Endothelial cell of umbilical vein (primary cell): Measurements from ENCODE around the gene ETNK2. TPM values are rescaled to one million over a fixed set of nuclear protein-coding genes. Genes with fewer than 3 reads are reported as not detected.

ENCODE experiments used
- BruUV-seq: library from RNA; stranded (reverse); fragments of 400-500 nt; replicated peaks from 2 replicates; lab custom pipeline; 2021; lab: Mats Ljungman, UMichigan
- CTCF ChIA-PET: fragments of 300-600, 350-600 bp; sonication (Branson Sonifier 250); formaldehyde crosslinking; loops from one replicate; lab custom pipeline; 2021; ENCODE audit warnings: antibody characterized with exemption, inconsistent platforms; lab: Charles Lee
- POLR2A ChIA-PET: fragments of 300-600, 350-600 bp; sonication (Branson Sonifier 250); formaldehyde crosslinking; loops from one replicate; lab custom pipeline; 2021; ENCODE audit warnings: antibody characterized with exemption, inconsistent platforms; lab: Charles Lee
- DNase-seq: peaks from one replicate; pipeline ENCODE4 v3.0.0-alpha.2; 2011; ENCODE audit warnings: low read depth, low spot score
- FAIRE-seq: peaks from 2 replicates; lab custom pipeline; 2011; peaks lifted over from hg19 to GRCh38; lab: Jason Lieb, UNC
- H2AFZ ChIP-seq: 2 replicates; pipeline ENCODE4 v1.6.0; 2012; ENCODE audit warnings: low read depth, low read length, control low read depth, inconsistent platforms
- H3K27ac ChIP-seq: 2 replicates; pipeline ENCODE4 v1.5.1; 2011; ENCODE audit warnings: low read depth, mild to moderate bottlenecking, control low read depth, low read length, moderate library complexity; ENCODE audit not compliant: insufficient read depth
- H3K27me3 ChIP-seq, 2 experiments: 2 replicates each; pipeline versions ENCODE4 v1.6.0 to v1.6.1; 2011; ENCODE audit warnings: low read length in 2 of 2, mixed read lengths in 1 of 2; ENCODE audit not compliant: control insufficient read depth in 2 of 2, insufficient read depth in 2 of 2
- H3K36me3 ChIP-seq, 2 experiments: 2 replicates in 1 of 2; 3 replicates in 1 of 2; pipeline ENCODE4 v1.5.1; 2011; ENCODE audit warnings: low read length in 2 of 2, mild to moderate bottlenecking in 1 of 2, moderate library complexity in 1 of 2; ENCODE audit not compliant: control insufficient read depth in 2 of 2, insufficient read depth in 2 of 2; ENCODE audit errors: extremely low read depth in 1 of 2
- H3K4me1 ChIP-seq: 3 replicates; pipeline ENCODE4 v1.5.1; 2011; ENCODE audit warnings: mild to moderate bottlenecking, low read length; ENCODE audit not compliant: control insufficient read depth, insufficient read depth; ENCODE audit errors: extremely low read depth
- H3K4me2 ChIP-seq: 2 replicates; pipeline ENCODE4 v1.6.1; 2011; ENCODE audit warnings: low read length, control low read depth, mixed read lengths; ENCODE audit not compliant: insufficient read depth
- H3K4me3 ChIP-seq, 3 experiments: fragments of 200-600 bp in 1 of 3; sonication (generic), shearing (Covaris generic) in 1 of 3; replicated peaks in 1 of 3; 2 replicates each; pipeline ENCODE4 v1.5.1; 2011 to 2016; ENCODE audit warnings: control low read depth in 3 of 3, low read length in 3 of 3, mild to moderate bottlenecking in 2 of 3, inconsistent platforms in 1 of 3, low read depth in 1 of 3, moderate library complexity in 1 of 3; ENCODE audit not compliant: insufficient read depth in 1 of 3
- H3K79me2 ChIP-seq: 2 replicates; pipeline ENCODE4 v1.6.0; 2012; ENCODE audit warnings: low read length, inconsistent platforms; ENCODE audit not compliant: control insufficient read depth, insufficient read depth
- H3K9ac ChIP-seq: replicated peaks from 2 replicates; pipeline ENCODE3; 2011; ENCODE audit warnings: low read length, control low read depth; ENCODE audit not compliant: insufficient read depth; ENCODE audit errors: extremely low read depth
- H3K9me1 ChIP-seq: replicated peaks from 3 replicates; pipeline ENCODE4 v1.6.0; 2011; ENCODE audit warnings: mild to moderate bottlenecking, low read length; ENCODE audit not compliant: control insufficient read depth, insufficient read depth; ENCODE audit errors: extremely low read depth
- H3K9me3 ChIP-seq: replicated peaks from 2 replicates; pipeline ENCODE4 v1.5.1; 2012; ENCODE audit warnings: low read length, inconsistent platforms; ENCODE audit not compliant: control insufficient read depth, insufficient read depth
- H4K20me1 ChIP-seq: replicated peaks from 2 replicates; pipeline ENCODE3; 2011; ENCODE audit warnings: mild to moderate bottlenecking, low read length; ENCODE audit not compliant: control insufficient read depth, insufficient read depth; ENCODE audit errors: extremely low read depth
- CTCF ChIP-seq, 2 donors: IDR thresholded peaks; 1 replicate in 1 of 2; 2 replicates in 1 of 2; pipeline ENCODE4 v1.5.1; 2011; ENCODE audit warnings: low read length in 2 of 2, mild to moderate bottlenecking in 2 of 2, moderate library complexity in 2 of 2, control low read depth in 1 of 2, inconsistent platforms in 1 of 2, low read depth in 1 of 2; ENCODE audit not compliant: insufficient read depth in 1 of 2; ENCODE audit errors: extremely low read depth in 1 of 2
- FOS ChIP-seq: IDR thresholded peaks from 2 replicates; pipeline ENCODE4 v1.6.1; 2011; ENCODE audit warnings: mild to moderate bottlenecking, low read length, moderate library complexity, borderline replicate concordance; ENCODE audit not compliant: insufficient read depth
- GATA2 ChIP-seq: IDR thresholded peaks from 2 replicates; pipeline ENCODE4 v1.7.0; 2011; ENCODE audit warnings: low read depth, mild to moderate bottlenecking, moderate library complexity, mixed read lengths, low read length; ENCODE audit not compliant: insufficient read length, insufficient read depth
- JUN ChIP-seq: IDR thresholded peaks from 2 replicates; pipeline ENCODE4 v1.6.1; 2011; ENCODE audit warnings: borderline replicate concordance, low read depth; ENCODE audit not compliant: insufficient read length, insufficient read depth
- MAX ChIP-seq: IDR thresholded peaks from 2 replicates; pipeline ENCODE4 v1.6.1; 2011; ENCODE audit not compliant: insufficient read depth, insufficient read length
- MYC ChIP-seq: IDR thresholded peaks from one replicate; pipeline ENCODE4 v1.6.1; 2011; ENCODE audit warnings: mild to moderate bottlenecking, low read depth, low read length
- dilution Hi-C: fragments of 300-500 bp; cut with MboI; formaldehyde crosslinking; loops from one replicate; pipeline ENCODE4 v1.15.0; 2019; ENCODE audit warnings: low sequenced_read_pairs; ENCODE audit not compliant: extremely low pct_ligation_motif_present
- intact Hi-C: fragments of 100-400 bp; cut with micrococcal nuclease; formaldehyde crosslinking; loops from one replicate; pipeline ENCODE4 v1.10.0; 2022
- polyA plus RNA-seq, 4 experiments: library from polyadenylated mRNA; depleted of rRNA in 3 of 4; stranded (reverse) in 3 of 4; unstranded in 1 of 4; fragments of >200 nt; gene quantifications; 2 replicates each; pipeline versions ENCODE4 v1.2.1 to v1.2.3, GENCODE V29; 2011 to 2012; ENCODE audit warnings: missing spikeins in 1 of 4
- total RNA-seq: library from RNA; stranded (reverse); gene quantifications from 2 replicates; pipeline ENCODE4 v1.2.3, GENCODE V29; 2021

ETNK2 gene
- total and polyA plus RNA-seq, 2 donors (not counting 3 experiments of a cell fraction or from before 2014, with no cell fraction given), result 13.5 to 27.5 TPM

- ChIA-PET CTCF (interaction anchor here (2.0 to 3.4 kb wide), 2 partner anchors 43 to 215 kb away, joined by 12 to 13 read pairs; no protein-coding TSS in a partner anchor), POLR2A (no interaction called here)
- FAIRE-seq (no peak), DNase-seq (no peak)
- intact Hi-C loops, result no loop called here
- Histone ChIP-seq H3K36me3 (no peaks in the 10 kb centered on the region), H3K27me3 (no peaks in the 10 kb centered on the region), H3K4me2 (no peak overlapping the region), H3K4me3 (no peak overlapping the region), H4K20me1 (no peaks in the 10 kb centered on the region), H3K79me2 (peaks cover 24% of the 10 kb centered on the region), H3K9ac (no peak overlapping the region), H3K9me3 (no peaks in the 10 kb centered on the region), H2AFZ (no peak overlapping the region), H3K9me1 (no peaks in the 10 kb centered on the region), H3K4me1 (peaks cover 25% of the 10 kb centered on the region), H3K27ac (no peak overlapping the region)
- BruUV-seq, result no TSS peak
- dilution Hi-C loops, result no loop called here
- TF ChIP-seq CTCF (IDR thresholded peaks at IDR 0.05; ENCODE audit: extremely low read depth in 1 of 2, insufficient read depth in 1 of 2, low read depth in 1 of 2, low read length in 2 of 2) (no peak), MAX (no peak), GATA2 (no peak)
These were observed 66.0 kb downstream of the ETNK2 start for GRCh38 chr1:204085876-204086275.

- dilution Hi-C loops, result no loop called here
- Histone ChIP-seq H3K9me1 (no peaks in the 10 kb centered on the region), H3K27ac (no peak overlapping the region), H3K9me3 (no peaks in the 10 kb centered on the region), H3K4me1 (peaks cover 34% of the 10 kb centered on the region), H3K4me2 (no peak overlapping the region), H3K36me3 (no peaks in the 10 kb centered on the region), H4K20me1 (no peaks in the 10 kb centered on the region), H3K9ac (no peak overlapping the region), H2AFZ (no peak overlapping the region), H3K4me3 (no peak overlapping the region), H3K79me2 (peaks cover 34% of the 10 kb centered on the region), H3K27me3 (no peaks in the 10 kb centered on the region)
- intact Hi-C loops, result no loop called here
- no TSS peak for BruUV-seq
- no peak for FAIRE-seq
- DNase-seq, result no peak
- CTCF ChIA-PET, result interaction anchor here (0.8 to 3.4 kb wide), 3 partner anchors 10 to 213 kb away, joined by 3 to 13 read pairs (median 6); no protein-coding TSS in a partner anchor
- TF ChIP-seq MAX, result no peak
- TF ChIP-seq FOS, result no peak
- TF ChIP-seq GATA2, result no peak
- TF ChIP-seq JUN, result no peak
- no peak for TF ChIP-seq MYC
- POLR2A ChIA-PET, result no interaction called here
These were observed 67.5 kb downstream of the ETNK2 start for GRCh38 chr1:204084247-204084772.
